ENCODE measurements around the gene NVL. TPM values are rescaled to one million over a fixed set of nuclear protein-coding genes. Genes with fewer than 3 reads are reported as not detected.
A peak's percentile ranks its signal among the peaks of the same experiment; 100 is the strongest.
"Not testable (repeated sequence)": the region's sequence is repeated elsewhere in the genome, so short reads cannot be mapped to it uniquely, and the experiment has no call there.

NVL gene
- 17.2 and 18.7 TPM in 2 replicates for total RNA-seq

DNA sequence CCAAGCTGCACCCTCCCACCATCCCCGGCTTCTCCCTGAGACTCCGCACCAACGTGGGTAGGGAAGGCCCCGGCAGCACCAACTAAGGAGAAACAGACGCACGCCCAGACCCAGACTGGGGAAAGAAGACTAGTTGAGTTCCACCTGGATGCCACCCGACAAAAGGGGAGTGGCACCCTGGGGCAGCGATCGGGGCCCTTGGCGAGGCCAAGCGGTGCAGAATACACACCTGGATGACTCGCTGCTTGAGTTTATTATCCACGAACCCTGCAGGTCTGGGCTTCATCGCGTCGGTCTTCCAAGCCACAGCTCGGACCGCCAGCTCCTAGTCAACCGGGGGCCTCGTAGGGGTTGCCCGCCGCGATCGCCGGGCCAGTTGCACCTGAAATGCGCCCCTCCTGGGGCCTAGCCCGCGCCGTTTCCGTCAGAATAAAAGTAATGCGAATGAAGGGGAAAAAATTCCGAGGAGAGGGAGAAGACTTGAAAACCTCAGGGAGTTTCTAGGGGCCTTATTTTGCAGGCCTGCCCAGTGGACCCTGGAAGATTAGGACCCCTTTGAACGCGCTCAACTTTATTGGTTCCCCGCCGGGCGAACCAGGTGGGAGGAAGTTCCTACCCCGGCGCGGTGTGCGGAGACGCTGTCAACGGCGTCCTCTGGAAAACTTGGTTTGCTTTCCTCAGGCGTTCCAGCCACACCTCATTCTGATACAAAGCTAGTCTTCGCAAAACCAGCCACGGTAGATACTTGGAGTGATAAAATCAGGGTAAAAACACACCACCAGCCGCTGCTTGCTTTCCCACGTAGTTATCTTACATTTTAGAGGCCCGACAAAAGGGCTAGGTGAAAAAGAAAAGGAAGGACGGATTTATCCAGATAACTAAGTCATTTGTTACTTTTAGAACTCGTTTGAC, at the start of gene NVL:
Gene NVL, minus strand, starts transcription at position 331 of the 912 bp plus-strand sequence. Its CDS starts 45 bp downstream, at position 286.
- DNase-seq (ENCODE audit: low read depth in 2 of 2) = peak; percentile 89 to 92

DNA sequence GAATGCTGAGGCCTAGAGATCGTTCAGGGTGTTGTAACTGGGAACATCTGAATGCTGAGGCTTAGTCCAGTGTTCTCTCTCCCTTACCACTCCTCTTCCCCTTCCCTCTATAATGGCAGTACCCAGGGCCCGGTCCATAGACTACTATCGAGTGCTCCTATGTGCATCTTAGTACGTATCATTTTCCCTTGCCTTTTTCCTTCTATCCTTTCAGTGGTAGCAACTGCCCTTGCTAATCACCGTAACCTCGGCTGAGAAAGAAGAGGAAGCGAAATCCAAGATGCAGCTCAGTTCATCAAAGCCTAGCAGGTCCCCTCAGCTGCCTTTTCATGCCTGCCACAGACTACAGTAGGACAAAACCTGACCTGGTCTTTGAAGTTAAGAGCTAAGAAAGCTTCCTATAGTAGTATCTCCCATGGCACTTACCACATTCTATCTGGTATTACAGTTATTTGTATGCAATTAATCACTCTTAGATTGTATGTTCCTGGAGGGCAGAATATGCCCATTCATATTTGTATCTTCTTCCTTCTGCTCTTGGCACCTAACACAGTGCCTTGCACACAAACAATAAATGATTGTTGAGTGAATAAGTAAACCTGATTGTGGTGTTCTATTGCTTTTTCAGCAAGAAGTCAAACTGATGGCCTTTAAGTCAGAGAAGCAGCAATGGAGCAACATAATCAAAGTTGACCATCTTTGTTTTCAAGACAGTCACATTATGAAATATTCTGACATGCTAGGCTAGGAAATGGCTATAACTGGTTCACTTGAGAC, 49.1 kb upstream of the NVL start:
- DNase-seq (ENCODE audit: low read depth in 2 of 2) = no peak

GRCh38 chr1:224377676-224378006, 47.7 kb upstream of the NVL start:
- peak; percentile 11 to 52 for DNase-seq (ENCODE audit: low read depth in 2 of 2)

GRCh38 chr1:224375059-224375458, 45.1 kb upstream of the NVL start:
- DNase-seq (ENCODE audit: low read depth in 2 of 2) = no peak

- DNase-seq (ENCODE audit: low read depth in 2 of 2) = no peak
Measured at GRCh38 chr1:224373008-224373590, 43.1 kb upstream of the NVL start.

DNA sequence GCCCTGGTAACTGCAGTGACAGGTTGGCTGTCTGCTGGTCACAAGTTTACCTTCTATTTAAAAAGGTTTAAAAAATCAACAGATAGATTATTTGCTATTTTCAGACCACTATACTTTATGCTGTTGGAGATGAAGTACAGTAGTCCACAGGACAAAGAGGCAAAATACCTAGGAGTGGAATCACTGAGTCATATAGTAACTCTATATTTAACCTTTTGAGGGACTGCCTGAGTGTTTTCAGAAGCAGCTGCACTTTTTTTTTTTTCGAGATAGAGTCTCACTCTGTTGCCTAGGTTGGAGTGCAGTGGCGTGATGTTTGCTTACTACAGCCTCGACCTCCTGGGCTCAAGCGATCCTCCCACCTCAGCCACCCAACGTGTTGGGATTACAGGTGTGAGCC, 38.4 kb upstream of the NVL start:
- DNase-seq (ENCODE audit: low read depth in 2 of 2) = no peak

DNA sequence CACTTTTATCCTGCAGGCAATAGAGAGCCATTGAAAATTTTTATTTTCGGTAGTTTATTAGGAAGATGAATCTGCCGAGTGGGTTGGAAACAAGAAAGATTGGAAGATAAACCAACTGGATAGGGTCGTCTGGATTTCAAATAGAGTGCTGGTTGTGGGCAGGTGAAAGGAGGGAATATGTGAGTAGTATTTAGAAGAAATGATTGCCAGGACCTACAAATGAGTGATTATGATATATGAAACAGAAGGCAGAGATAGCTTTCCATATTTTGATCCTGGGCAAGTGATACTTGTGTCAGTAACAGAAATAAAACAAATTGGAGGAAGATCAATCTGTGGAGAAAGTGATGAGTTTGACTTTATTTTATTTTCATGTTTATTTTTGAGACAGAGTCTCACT, 29.2 kb upstream of the NVL start:
- DNase-seq (ENCODE audit: low read depth in 2 of 2) = no peak

- no peak for DNase-seq (ENCODE audit: low read depth in 2 of 2)
Measured at GRCh38 chr1:224358237-224358636, 28.3 kb upstream of the NVL start.

- DNase-seq (ENCODE audit: low read depth in 2 of 2) = peak in 1 of 2 donors; percentile 34
Measured at GRCh38 chr1:224357626-224358124, 27.7 kb upstream of the NVL start.

DNA sequence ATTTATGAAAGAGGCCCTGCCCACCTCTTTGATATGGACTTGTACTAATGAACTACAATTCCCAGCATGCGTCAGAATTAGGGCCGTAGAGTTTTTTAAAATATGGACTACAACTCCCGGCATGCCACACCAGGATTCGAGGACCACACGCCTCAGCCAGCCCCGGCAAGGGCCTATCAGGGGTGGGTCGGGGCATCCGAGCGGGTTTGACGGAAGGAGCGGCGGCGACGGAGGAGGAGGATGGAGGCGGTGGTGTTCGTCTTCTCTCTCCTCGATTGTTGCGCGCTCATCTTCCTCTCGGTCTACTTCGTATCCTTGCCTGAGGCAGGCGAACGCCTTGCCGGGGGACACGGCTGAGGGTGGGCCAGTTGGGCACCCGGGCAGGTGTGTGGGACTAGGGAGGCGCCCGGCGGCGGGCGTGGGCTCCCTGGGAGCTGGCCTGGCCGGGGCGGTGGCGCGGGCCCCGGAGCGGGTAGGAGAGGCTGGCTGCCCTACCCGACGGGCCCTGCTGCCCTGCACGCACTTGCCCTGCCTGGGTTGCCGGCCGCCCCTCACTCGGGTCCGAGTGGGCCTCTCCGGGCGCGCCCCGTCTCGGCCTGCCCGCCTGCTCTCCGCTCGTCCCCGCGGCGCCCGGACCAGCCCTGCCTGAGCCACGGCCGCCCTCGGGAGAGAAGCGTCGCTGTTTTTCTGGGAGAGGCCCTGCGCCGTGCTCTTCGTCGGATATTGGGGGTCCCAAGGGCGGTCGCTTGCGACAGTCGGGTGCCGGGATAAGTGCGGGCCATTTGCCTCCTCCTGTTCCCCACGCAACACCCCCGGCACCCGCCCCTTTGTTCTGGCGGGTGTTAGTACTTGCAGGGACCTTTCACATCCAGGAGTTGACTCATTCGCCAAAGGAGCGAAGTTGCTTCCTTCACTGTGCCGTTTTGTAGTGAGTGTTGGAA, 27.0 kb upstream of the NVL start, which contains the start of gene CNIH4:
Gene CNIH4, plus strand, starts transcription at position 195 of the 941 bp plus-strand sequence. Its CDS starts 46 bp downstream, at position 241.
- DNase-seq (ENCODE audit: low read depth in 2 of 2) = peak; percentile 95 to 96

DNA sequence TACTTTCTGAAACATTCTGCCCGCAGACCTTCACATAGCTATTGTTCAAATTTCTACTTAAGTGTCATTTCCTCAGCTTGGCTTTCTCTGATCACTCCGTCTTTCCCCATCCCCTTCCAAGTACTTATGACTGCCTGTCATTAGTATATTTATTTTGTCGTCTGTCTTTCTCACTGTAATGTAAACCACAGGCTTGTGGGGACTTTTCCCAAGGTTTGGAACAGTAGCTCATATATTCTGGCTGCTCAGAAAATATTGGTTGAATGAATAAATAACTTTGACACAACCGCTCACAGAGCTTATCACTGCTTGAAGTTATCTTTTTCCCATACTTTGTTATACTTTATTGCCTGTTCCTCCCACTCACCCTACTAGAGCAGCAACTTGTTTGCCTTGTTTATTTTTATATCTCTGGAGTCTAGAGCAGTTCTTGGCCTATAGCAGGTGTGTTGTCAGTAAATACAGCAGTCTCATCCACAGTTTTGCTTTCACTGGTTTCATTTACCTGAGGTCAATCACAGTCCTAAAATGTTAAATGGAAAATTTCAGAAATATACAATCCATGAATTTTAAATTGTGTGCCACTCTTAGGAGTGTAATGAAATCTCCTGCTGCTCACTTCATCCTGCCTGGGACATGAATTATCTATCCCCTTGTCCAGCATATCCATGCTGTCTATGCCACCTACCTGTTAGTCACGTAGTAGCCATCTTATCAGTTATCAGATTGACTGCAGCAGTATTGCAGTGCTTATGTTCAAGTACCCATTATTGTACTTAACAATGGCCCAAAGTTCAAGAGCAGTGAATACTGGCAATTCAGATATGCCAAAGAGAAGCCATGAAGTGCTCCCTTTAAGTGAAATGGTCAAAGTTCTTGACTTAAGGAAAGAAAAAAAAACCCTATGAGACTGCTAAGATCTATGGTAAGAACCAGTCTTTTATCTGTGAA, 24.3 kb upstream of the NVL start:
- DNase-seq (ENCODE audit: low read depth in 2 of 2) = no peak

DNA sequence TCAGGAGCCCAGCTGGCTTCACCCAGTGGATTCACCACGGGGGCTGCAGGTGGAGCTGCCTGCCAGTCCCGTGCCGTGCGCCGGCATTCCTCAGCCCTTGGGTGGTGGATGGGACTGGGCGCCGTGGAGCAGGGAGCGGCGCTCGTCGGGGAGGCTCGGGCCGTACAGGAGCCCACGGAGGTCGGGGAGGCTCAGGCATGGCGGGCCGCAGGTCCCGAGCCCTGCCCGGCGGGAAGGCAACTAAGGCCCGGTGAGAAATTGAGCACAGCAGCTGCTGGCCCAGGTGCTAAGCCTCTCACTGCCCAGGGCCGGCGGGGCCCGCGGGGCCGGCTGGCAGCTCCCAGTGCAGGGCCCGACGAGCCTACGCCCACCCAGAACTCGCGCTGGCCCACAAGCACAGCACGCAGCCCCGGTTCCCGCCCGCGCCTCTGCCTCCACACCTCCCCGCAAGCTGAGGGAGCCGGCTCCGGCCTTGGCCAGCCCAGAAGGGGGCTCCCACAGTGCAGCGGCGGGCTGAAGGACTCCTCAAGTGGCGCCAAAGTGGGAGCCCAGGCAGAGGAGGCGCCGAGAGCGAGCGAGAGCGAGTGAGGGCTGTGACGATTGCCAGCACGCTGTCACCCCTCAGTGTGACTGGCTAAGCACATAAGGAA, 22.6 kb upstream of the NVL start:
- not testable (repeated sequence) for DNase-seq (ENCODE audit: low read depth in 2 of 2)

GRCh38 chr1:224349716-224350115, 19.7 kb upstream of the NVL start:
- DNase-seq (ENCODE audit: low read depth in 2 of 2) = not testable (repeated sequence)

GRCh38 chr1:224348137-224348536, 18.2 kb upstream of the NVL start:
- no peak for DNase-seq (ENCODE audit: low read depth in 2 of 2)

GRCh38 chr1:224343679-224344078, 13.7 kb upstream of the NVL start:
- no peak for DNase-seq (ENCODE audit: low read depth in 2 of 2)

DNA sequence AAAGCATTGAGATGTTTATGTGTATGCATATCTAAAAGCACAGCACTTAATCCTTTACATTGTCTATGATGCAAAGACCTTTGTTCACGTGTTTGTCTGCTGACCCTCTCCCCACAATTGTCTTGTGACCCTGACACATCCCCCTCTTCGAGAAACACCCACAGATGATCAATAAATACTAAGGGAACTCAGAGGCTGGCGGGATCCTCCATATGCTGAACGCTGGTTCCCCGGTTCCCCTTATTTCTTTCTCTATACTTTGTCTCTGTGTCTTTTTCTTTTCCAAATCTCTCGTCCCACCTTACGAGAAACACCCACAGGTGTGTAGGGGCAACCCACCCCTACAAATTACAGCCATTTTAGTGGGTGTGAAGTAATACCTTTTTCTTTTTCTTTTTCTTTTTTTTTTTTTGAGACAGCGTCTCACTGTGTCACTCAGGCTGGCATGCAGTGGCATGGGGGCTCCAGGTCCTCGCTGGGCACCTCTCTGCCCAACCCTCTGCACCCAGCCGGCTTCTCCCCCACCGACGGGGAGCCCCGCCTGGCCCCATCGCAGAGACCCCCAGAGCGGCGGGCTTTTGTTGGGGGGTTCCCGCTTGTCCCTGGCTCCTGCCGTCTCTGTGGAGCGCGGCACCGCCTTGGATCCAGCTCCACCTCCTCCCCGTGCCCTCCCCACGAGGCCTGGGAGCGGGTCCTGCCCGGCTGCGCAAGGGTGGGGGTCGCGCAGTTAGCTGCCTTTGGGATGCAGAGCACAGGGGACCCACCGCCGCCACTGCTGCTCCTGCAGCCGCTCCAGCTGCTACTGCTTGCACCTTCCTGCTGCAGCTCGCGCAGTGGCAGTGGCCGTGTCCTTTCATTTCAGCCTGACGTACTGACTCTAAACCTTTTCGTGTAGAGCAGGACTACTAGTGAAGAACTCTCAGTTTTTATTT, 10.7 kb upstream of the NVL start:
- DNase-seq (ENCODE audit: low read depth in 2 of 2) = peak; percentile 11 to 38

DNA sequence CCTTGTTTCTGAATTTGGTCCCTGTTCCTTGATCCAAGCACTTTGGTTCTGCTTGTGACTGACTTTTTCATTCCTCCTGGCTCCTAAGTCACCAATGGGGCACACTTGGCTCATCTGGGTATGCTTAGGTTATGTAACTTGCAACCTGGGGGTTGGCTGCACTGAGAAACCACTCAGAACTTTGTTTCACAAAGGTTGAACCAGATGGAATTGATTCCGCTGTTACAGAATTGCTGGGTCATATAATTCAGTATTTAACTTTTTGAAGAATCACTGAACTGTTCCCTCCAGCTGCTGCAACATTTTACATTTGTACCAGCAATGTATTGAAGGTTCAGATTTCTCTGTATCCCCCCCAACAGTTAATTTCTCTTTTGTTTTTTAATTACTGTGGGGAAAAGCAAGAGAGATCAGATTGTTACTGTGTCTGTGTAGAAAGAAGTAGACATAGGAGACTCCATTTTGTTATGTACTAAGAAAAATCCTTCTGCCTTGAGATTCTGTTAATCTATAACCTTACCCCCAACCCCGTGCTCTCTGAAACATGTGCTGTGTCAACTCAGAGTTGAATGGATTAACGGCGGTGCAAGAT, 9.6 kb upstream of the NVL start:
- no peak for DNase-seq (ENCODE audit: low read depth in 2 of 2)
